Endothelial cell of umbilical vein (primary cell): ENCODE data around the gene SH3BP2. TPM values are rescaled to one million over a fixed set of nuclear protein-coding genes. Genes with fewer than 3 reads are reported as not detected.

ENCODE experiments used
- BruUV-seq: library from RNA; stranded (reverse); fragments of 400-500 nt; replicated peaks from 2 replicates; lab custom pipeline; 2021; lab: Mats Ljungman, UMichigan
- CTCF ChIA-PET: fragments of 300-600, 350-600 bp; sonication (Branson Sonifier 250); formaldehyde crosslinking; loops from one replicate; lab custom pipeline; 2021; ENCODE audit warnings: antibody characterized with exemption, inconsistent platforms; lab: Charles Lee
- POLR2A ChIA-PET: fragments of 300-600, 350-600 bp; sonication (Branson Sonifier 250); formaldehyde crosslinking; loops from one replicate; lab custom pipeline; 2021; ENCODE audit warnings: antibody characterized with exemption, inconsistent platforms; lab: Charles Lee
- DNase-seq: peaks from one replicate; pipeline ENCODE4 v3.0.0-alpha.2; 2011; ENCODE audit warnings: low read depth, low spot score
- FAIRE-seq: peaks from 2 replicates; lab custom pipeline; 2011; peaks lifted over from hg19 to GRCh38; lab: Jason Lieb, UNC
- H2AFZ ChIP-seq: 2 replicates; pipeline ENCODE4 v1.6.0; 2012; ENCODE audit warnings: low read depth, low read length, control low read depth, inconsistent platforms
- H3K27ac ChIP-seq: 2 replicates; pipeline ENCODE4 v1.5.1; 2011; ENCODE audit warnings: low read depth, mild to moderate bottlenecking, control low read depth, low read length, moderate library complexity; ENCODE audit not compliant: insufficient read depth
- H3K27me3 ChIP-seq, 2 experiments: 2 replicates each; pipeline versions ENCODE4 v1.6.0 to v1.6.1; 2011; ENCODE audit warnings: low read length in 2 of 2, mixed read lengths in 1 of 2; ENCODE audit not compliant: control insufficient read depth in 2 of 2, insufficient read depth in 2 of 2
- H3K36me3 ChIP-seq, 2 experiments: 2 replicates in 1 of 2; 3 replicates in 1 of 2; pipeline ENCODE4 v1.5.1; 2011; ENCODE audit warnings: low read length in 2 of 2, mild to moderate bottlenecking in 1 of 2, moderate library complexity in 1 of 2; ENCODE audit not compliant: control insufficient read depth in 2 of 2, insufficient read depth in 2 of 2; ENCODE audit errors: extremely low read depth in 1 of 2
- H3K4me1 ChIP-seq: 3 replicates; pipeline ENCODE4 v1.5.1; 2011; ENCODE audit warnings: mild to moderate bottlenecking, low read length; ENCODE audit not compliant: control insufficient read depth, insufficient read depth; ENCODE audit errors: extremely low read depth
- H3K4me2 ChIP-seq: 2 replicates; pipeline ENCODE4 v1.6.1; 2011; ENCODE audit warnings: low read length, control low read depth, mixed read lengths; ENCODE audit not compliant: insufficient read depth
- H3K4me3 ChIP-seq, 3 experiments: fragments of 200-600 bp in 1 of 3; sonication (generic), shearing (Covaris generic) in 1 of 3; replicated peaks in 1 of 3; 2 replicates each; pipeline ENCODE4 v1.5.1; 2011 to 2016; ENCODE audit warnings: control low read depth in 3 of 3, low read length in 3 of 3, mild to moderate bottlenecking in 2 of 3, inconsistent platforms in 1 of 3, low read depth in 1 of 3, moderate library complexity in 1 of 3; ENCODE audit not compliant: insufficient read depth in 1 of 3
- H3K79me2 ChIP-seq: 2 replicates; pipeline ENCODE4 v1.6.0; 2012; ENCODE audit warnings: low read length, inconsistent platforms; ENCODE audit not compliant: control insufficient read depth, insufficient read depth
- H3K9ac ChIP-seq: replicated peaks from 2 replicates; pipeline ENCODE3; 2011; ENCODE audit warnings: low read length, control low read depth; ENCODE audit not compliant: insufficient read depth; ENCODE audit errors: extremely low read depth
- H3K9me1 ChIP-seq: replicated peaks from 3 replicates; pipeline ENCODE4 v1.6.0; 2011; ENCODE audit warnings: mild to moderate bottlenecking, low read length; ENCODE audit not compliant: control insufficient read depth, insufficient read depth; ENCODE audit errors: extremely low read depth
- H3K9me3 ChIP-seq: replicated peaks from 2 replicates; pipeline ENCODE4 v1.5.1; 2012; ENCODE audit warnings: low read length, inconsistent platforms; ENCODE audit not compliant: control insufficient read depth, insufficient read depth
- H4K20me1 ChIP-seq: replicated peaks from 2 replicates; pipeline ENCODE3; 2011; ENCODE audit warnings: mild to moderate bottlenecking, low read length; ENCODE audit not compliant: control insufficient read depth, insufficient read depth; ENCODE audit errors: extremely low read depth
- EZH2 ChIP-seq: IDR thresholded peaks from 2 replicates; pipeline ENCODE4 v1.6.1; 2012; ENCODE audit warnings: borderline replicate concordance, low read depth, mild to moderate bottlenecking, moderate library complexity, low read length, inconsistent platforms; ENCODE audit not compliant: severe bottlenecking
- FOS ChIP-seq: IDR thresholded peaks from 2 replicates; pipeline ENCODE4 v1.6.1; 2011; ENCODE audit warnings: mild to moderate bottlenecking, low read length, moderate library complexity, borderline replicate concordance; ENCODE audit not compliant: insufficient read depth
- GATA2 ChIP-seq: IDR thresholded peaks from 2 replicates; pipeline ENCODE4 v1.7.0; 2011; ENCODE audit warnings: low read depth, mild to moderate bottlenecking, moderate library complexity, mixed read lengths, low read length; ENCODE audit not compliant: insufficient read length, insufficient read depth
- JUN ChIP-seq: IDR thresholded peaks from 2 replicates; pipeline ENCODE4 v1.6.1; 2011; ENCODE audit warnings: borderline replicate concordance, low read depth; ENCODE audit not compliant: insufficient read length, insufficient read depth
- MYC ChIP-seq: IDR thresholded peaks from one replicate; pipeline ENCODE4 v1.6.1; 2011; ENCODE audit warnings: mild to moderate bottlenecking, low read depth, low read length
- POLR2A ChIP-seq: IDR thresholded peaks from 2 replicates; pipeline ENCODE4 v1.6.1; 2012; ENCODE audit warnings: low read depth, mild to moderate bottlenecking, control low read depth, low read length
- POLR2AphosphoS5 ChIP-seq: IDR thresholded peaks from 2 replicates; pipeline ENCODE4 v1.6.1; 2012; ENCODE audit warnings: low read depth, mild to moderate bottlenecking, control low read depth, low read length, moderate library complexity; ENCODE audit not compliant: insufficient read depth
- dilution Hi-C: fragments of 300-500 bp; cut with MboI; formaldehyde crosslinking; loops from one replicate; pipeline ENCODE4 v1.15.0; 2019; ENCODE audit warnings: low sequenced_read_pairs; ENCODE audit not compliant: extremely low pct_ligation_motif_present
- intact Hi-C: fragments of 100-400 bp; cut with micrococcal nuclease; formaldehyde crosslinking; loops from one replicate; pipeline ENCODE4 v1.10.0; 2022
- polyA plus RNA-seq, 4 experiments: library from polyadenylated mRNA; depleted of rRNA in 3 of 4; stranded (reverse) in 3 of 4; unstranded in 1 of 4; fragments of >200 nt; gene quantifications; 2 replicates each; pipeline versions ENCODE4 v1.2.1 to v1.2.3, GENCODE V29; 2011 to 2012; ENCODE audit warnings: missing spikeins in 1 of 4
- total RNA-seq: library from RNA; stranded (reverse); gene quantifications from 2 replicates; pipeline ENCODE4 v1.2.3, GENCODE V29; 2021
- TF ChIP-seq, protein P1 (sequence below), 2 donors: IDR thresholded peaks; 1 replicate in 1 of 2; 2 replicates in 1 of 2; pipeline ENCODE4 v1.5.1; 2011; ENCODE audit warnings: low read length in 2 of 2, mild to moderate bottlenecking in 2 of 2, moderate library complexity in 2 of 2, control low read depth in 1 of 2, inconsistent platforms in 1 of 2, low read depth in 1 of 2; ENCODE audit not compliant: insufficient read depth in 1 of 2; ENCODE audit errors: extremely low read depth in 1 of 2
- TF ChIP-seq, protein P2 (sequence below): IDR thresholded peaks from 2 replicates; pipeline ENCODE4 v1.6.1; 2011; ENCODE audit not compliant: insufficient read depth, insufficient read length

SH3BP2 gene
- total and polyA plus RNA-seq, 2 donors (not counting 3 experiments of a cell fraction or from before 2014, with no cell fraction given): 69.2 to 73.9 TPM

DNA sequence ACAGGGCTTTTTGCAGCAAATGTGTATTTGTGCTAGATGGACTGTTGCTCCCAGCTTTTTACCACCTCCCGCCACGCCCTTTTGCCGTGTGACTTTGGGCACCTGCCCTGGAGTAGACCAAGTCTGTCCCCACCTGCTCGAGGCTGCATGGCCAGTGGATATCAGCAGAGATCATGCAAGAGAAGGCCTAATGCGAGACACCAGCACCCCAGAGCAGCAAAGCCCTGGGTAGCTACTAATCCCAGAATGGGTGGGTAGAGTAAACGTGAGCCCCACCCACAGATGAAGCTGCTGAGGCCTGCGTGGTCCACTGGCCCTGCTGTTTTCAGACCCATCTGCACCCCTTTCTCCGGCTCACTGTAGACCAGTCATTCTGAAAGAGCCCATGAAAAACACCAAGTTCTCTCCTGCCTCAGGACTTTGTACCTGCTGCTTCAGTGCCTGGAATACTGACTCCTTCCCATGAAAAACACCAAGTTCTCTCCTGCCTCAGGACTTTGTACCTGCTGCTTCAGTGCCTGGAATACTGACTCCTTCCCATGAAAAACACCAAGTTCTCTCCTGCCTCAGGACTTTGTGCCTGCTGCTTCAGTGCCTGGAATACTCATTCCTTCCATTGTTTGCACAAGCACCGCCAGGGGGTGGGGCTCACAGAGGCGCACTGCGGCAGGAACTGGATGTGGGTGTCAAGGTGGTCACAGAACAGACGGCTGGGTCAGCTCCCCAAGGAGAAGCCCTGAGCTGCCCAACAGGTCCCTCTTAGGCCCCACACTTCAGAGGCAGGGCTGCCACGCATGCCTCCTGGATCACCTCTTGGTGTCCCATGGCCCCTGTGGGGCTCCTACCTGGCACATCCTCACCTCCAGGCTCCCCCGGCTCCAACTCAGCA is 31.6 kb upstream of the SH3BP2 start:
- peak; percentile 8 for FAIRE-seq
- TF ChIP-seq POLR2A: no peak
- TF ChIP-seq, protein P1, sequence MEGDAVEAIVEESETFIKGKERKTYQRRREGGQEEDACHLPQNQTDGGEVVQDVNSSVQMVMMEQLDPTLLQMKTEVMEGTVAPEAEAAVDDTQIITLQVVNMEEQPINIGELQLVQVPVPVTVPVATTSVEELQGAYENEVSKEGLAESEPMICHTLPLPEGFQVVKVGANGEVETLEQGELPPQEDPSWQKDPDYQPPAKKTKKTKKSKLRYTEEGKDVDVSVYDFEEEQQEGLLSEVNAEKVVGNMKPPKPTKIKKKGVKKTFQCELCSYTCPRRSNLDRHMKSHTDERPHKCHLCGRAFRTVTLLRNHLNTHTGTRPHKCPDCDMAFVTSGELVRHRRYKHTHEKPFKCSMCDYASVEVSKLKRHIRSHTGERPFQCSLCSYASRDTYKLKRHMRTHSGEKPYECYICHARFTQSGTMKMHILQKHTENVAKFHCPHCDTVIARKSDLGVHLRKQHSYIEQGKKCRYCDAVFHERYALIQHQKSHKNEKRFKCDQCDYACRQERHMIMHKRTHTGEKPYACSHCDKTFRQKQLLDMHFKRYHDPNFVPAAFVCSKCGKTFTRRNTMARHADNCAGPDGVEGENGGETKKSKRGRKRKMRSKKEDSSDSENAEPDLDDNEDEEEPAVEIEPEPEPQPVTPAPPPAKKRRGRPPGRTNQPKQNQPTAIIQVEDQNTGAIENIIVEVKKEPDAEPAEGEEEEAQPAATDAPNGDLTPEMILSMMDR (IDR thresholded peaks at IDR 0.05; ENCODE audit: extremely low read depth in 1 of 2, insufficient read depth in 1 of 2, low read depth in 1 of 2, low read length in 2 of 2): peak in 1 of 2 donors; percentile 32
- peak; percentile 61 for DNase-seq
- Histone ChIP-seq H3K27me3 (no peaks in the 10 kb centered on the region), H3K9me3 (no peaks in the 10 kb centered on the region), H3K4me2 (no peak overlapping the region), H3K4me3 (no peak overlapping the region), H3K4me1 (peaks cover 8% of the 10 kb centered on the region), H2AFZ (no peak overlapping the region), H3K79me2 (no peaks in the 10 kb centered on the region), H3K9me1 (no peaks in the 10 kb centered on the region), H3K27ac (no peak overlapping the region), H3K9ac (no peak overlapping the region), H4K20me1 (no peaks in the 10 kb centered on the region), H3K36me3 (no peaks in the 10 kb centered on the region)
- ChIA-PET POLR2A (no interaction called here), CTCF (interaction anchor here (0.7 kb wide), 1 partner anchor 100 kb away, joined by 3 read pairs; no protein-coding TSS in a partner anchor)
- no TSS peak for BruUV-seq
- intact Hi-C loops (loop anchor here (5.0 kb wide), 2 partner anchors 51 to 141 kb away; no protein-coding TSS in a partner anchor), dilution Hi-C loops (no loop called here)

DNA sequence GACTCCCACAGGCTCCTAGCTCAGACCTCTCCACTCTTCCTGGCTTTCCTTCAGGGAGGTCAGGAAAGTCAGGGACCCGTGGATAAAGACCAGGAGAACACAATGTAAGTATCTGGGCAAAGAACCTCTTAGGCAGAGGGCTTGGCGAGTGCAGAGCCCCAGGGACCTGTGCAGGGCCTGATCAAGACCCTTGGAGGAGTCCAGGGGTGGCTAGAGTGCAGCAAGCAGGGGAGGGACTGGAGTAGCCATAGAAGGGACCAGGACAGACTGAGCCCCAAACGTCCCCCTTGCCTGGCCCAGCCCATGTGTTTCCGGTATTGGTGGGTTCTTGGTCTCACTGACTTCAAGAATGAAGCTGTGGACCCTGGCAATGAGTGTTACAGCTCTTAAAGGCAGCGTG is 30.8 kb upstream of the SH3BP2 start:
- no TSS peak for BruUV-seq
- ChIA-PET POLR2A (no interaction called here), CTCF (interaction anchor here (0.7 to 4.3 kb wide), 4 partner anchors 56 to 99 kb away, joined by 3 to 28 read pairs (median 4); no protein-coding TSS in a partner anchor)
- intact Hi-C loops (loop anchor here (5.0 kb wide), 2 partner anchors 50 to 140 kb away; no protein-coding TSS in a partner anchor), dilution Hi-C loops (no loop called here)
- Histone ChIP-seq H3K79me2 (no peaks in the 10 kb centered on the region), H3K27ac (no peak overlapping the region), H3K4me1 (peaks cover 5% of the 10 kb centered on the region), H3K36me3 (no peaks in the 10 kb centered on the region), H3K9ac (no peak overlapping the region), H3K9me3 (no peaks in the 10 kb centered on the region), H2AFZ (no peak overlapping the region), H3K9me1 (no peaks in the 10 kb centered on the region), H3K27me3 (no peaks in the 10 kb centered on the region), H4K20me1 (no peaks in the 10 kb centered on the region), H3K4me2 (no peak overlapping the region), H3K4me3 (no peak overlapping the region)
- TF ChIP-seq, protein P2, sequence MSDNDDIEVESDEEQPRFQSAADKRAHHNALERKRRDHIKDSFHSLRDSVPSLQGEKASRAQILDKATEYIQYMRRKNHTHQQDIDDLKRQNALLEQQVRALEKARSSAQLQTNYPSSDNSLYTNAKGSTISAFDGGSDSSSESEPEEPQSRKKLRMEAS: no peak
- TF ChIP-seq POLR2A (no peak), POLR2AphosphoS5 (no peak), EZH2 (no peak), FOS (no peak), MYC (no peak), JUN (no peak), GATA2 (no peak)
- TF ChIP-seq, protein P1 (IDR thresholded peaks at IDR 0.05; ENCODE audit: extremely low read depth in 1 of 2, insufficient read depth in 1 of 2, low read depth in 1 of 2, low read length in 2 of 2): no peak
- DNase-seq (no peak), FAIRE-seq (no peak)
